Lower leg skin (tissue), 3 donors: ENCODE data around the gene ELL3.
"Not testable (repeated sequence)": the region's sequence is repeated elsewhere in the genome, so short reads cannot be mapped to it uniquely, and the experiment has no call there.

ENCODE experiments used
- POLR2A ChIP-seq, 2 donors: fragments of 450-650 bp; IDR thresholded peaks; one replicate each; pipeline ENCODE4 v1.6.1; 2016 to 2017; ENCODE audit warnings: antibody characterized with exemption in 2 of 2, mild to moderate bottlenecking in 1 of 2, moderate library complexity in 1 of 2
- TF ChIP-seq, protein P1 (sequence below), 3 donors: fragments of 450-650 bp; IDR thresholded peaks; one replicate each; pipeline ENCODE4 v1.5.1; 2016; ENCODE audit warnings: antibody characterized with exemption in 3 of 3, mild to moderate bottlenecking in 3 of 3, moderate library complexity in 2 of 3

GRCh38 chr15:43728053-43728725 lies 48.6 kb downstream of the ELL3 start:
- TF ChIP-seq, protein P1, sequence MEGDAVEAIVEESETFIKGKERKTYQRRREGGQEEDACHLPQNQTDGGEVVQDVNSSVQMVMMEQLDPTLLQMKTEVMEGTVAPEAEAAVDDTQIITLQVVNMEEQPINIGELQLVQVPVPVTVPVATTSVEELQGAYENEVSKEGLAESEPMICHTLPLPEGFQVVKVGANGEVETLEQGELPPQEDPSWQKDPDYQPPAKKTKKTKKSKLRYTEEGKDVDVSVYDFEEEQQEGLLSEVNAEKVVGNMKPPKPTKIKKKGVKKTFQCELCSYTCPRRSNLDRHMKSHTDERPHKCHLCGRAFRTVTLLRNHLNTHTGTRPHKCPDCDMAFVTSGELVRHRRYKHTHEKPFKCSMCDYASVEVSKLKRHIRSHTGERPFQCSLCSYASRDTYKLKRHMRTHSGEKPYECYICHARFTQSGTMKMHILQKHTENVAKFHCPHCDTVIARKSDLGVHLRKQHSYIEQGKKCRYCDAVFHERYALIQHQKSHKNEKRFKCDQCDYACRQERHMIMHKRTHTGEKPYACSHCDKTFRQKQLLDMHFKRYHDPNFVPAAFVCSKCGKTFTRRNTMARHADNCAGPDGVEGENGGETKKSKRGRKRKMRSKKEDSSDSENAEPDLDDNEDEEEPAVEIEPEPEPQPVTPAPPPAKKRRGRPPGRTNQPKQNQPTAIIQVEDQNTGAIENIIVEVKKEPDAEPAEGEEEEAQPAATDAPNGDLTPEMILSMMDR (IDR thresholded peaks at IDR 0.05): not testable (repeated sequence)
- TF ChIP-seq POLR2A (IDR thresholded peaks at IDR 0.05): not testable (repeated sequence)
